Panc1 (cell line): Measurements from ENCODE around the gene FCRL5. TPM values are rescaled to one million over a fixed set of nuclear protein-coding genes. Genes with fewer than 3 reads are reported as not detected.

Source experiments
- ATAC-seq: fragments of 200-7000 bp; cut with Tn5 transposase; 2 replicates; pipeline ENCODE4 v1.9.1; 2020; ENCODE audit warnings: mild to moderate bottlenecking, moderate library complexity
- BruUV-seq: library from RNA; stranded (reverse); fragments of 400-500 nt; replicated peaks from 2 replicates; lab custom pipeline; 2021; lab: Mats Ljungman, UMichigan
- CTCF ChIA-PET: fragments of 300-600 bp; sonication (Branson Sonifier 250); formaldehyde crosslinking; loops from one replicate; lab custom pipeline; 2022; ENCODE audit warnings: antibody characterized with exemption; lab: Charles Lee
- POLR2A ChIA-PET: fragments of 300-600 bp; sonication (Branson Sonifier 250); formaldehyde crosslinking; loops from one replicate; lab custom pipeline; 2022; ENCODE audit warnings: antibody characterized with exemption; lab: Charles Lee
- DNase-seq: peaks from one replicate; pipeline ENCODE4 v3.0.0-alpha.2; 2010; ENCODE audit warnings: low read depth, low spot score
- H3K27ac ChIP-seq: 2 replicates; pipeline ENCODE4 v1.5.1; 2011; ENCODE audit warnings: mild to moderate bottlenecking, low read length, inconsistent platforms
- H3K27me3 ChIP-seq: fragments of 200-500 bp; sonication (Bioruptor generic); 2 replicates; pipeline ENCODE4 v1.6.0; 2014; ENCODE audit warnings: low read length, inconsistent platforms; ENCODE audit not compliant: control insufficient read depth, insufficient read depth
- H3K36me3 ChIP-seq: fragments of 200-500 bp; sonication (Bioruptor generic); 2 replicates; pipeline ENCODE4 v1.5.1; 2014; ENCODE audit warnings: inconsistent platforms, mild to moderate bottlenecking, low read length, moderate library complexity; ENCODE audit not compliant: control insufficient read depth, insufficient read depth
- H3K4me1 ChIP-seq: 2 replicates; pipeline ENCODE4 v1.5.1; 2011; ENCODE audit warnings: inconsistent platforms, mild to moderate bottlenecking, low read length, moderate library complexity; ENCODE audit not compliant: control insufficient read depth, insufficient read depth
- H3K4me3 ChIP-seq, 2 experiments: 2 replicates each; pipeline ENCODE4 v1.5.1; 2011 to 2012; ENCODE audit warnings: low read depth in 2 of 2, low read length in 2 of 2, mild to moderate bottlenecking in 2 of 2, inconsistent platforms in 1 of 2, moderate library complexity in 1 of 2
- H3K9me3 ChIP-seq: fragments of 200-500 bp; sonication (Bioruptor generic); 2 replicates; pipeline ENCODE4 v1.5.1; 2014; ENCODE audit warnings: low read depth, mild to moderate bottlenecking, inconsistent platforms, low read length, moderate library complexity; ENCODE audit not compliant: control insufficient read depth, insufficient read depth
- POLR2AphosphoS5 ChIP-seq: IDR thresholded peaks from 2 replicates; pipeline ENCODE4 v1.6.1; 2012; ENCODE audit warnings: mild to moderate bottlenecking, low read depth, low read length, moderate library complexity
- REST ChIP-seq, 2 experiments: IDR thresholded peaks; 2 replicates each; pipeline ENCODE4 v1.6.1; 2011 to 2012; ENCODE audit warnings: low read depth in 2 of 2, control low read depth in 1 of 2, low read length in 1 of 2, mild to moderate bottlenecking in 1 of 2, moderate library complexity in 1 of 2; ENCODE audit not compliant: insufficient read depth in 1 of 2
- SIN3A ChIP-seq: IDR thresholded peaks from 2 replicates; pipeline ENCODE4 v1.6.1; 2012; ENCODE audit warnings: low read depth, mild to moderate bottlenecking, low read length, moderate library complexity, borderline replicate concordance; ENCODE audit not compliant: insufficient read depth
- TCF7L2 ChIP-seq: IDR thresholded peaks from 2 replicates; pipeline ENCODE4 v1.6.1; 2011; ENCODE audit warnings: mild to moderate bottlenecking, low read depth, low read length, inconsistent platforms
- in situ Hi-C: cut with HindIII; loops from 2 replicates; pipeline ENCODE4 v1.10.0; 2016; ENCODE audit warnings: low sequenced_read_pairs, low pct_unique_long_range_greater_than_20kb
- intact Hi-C: fragments of 100-400 bp; cut with micrococcal nuclease; formaldehyde crosslinking; loops from one replicate; pipeline ENCODE4 v1.10.0; 2022; ENCODE audit not compliant: unreplicated experiment
- total RNA-seq: library from RNA; stranded (reverse); gene quantifications from one replicate; pipeline ENCODE4 v1.2.1, GENCODE V29; 2021; ENCODE audit not compliant: unreplicated experiment
- TF ChIP-seq, protein P1 (sequence below): fragments of 450-650 bp; IDR thresholded peaks from 2 replicates; pipeline ENCODE4 v1.5.1; 2017; ENCODE audit warnings: mild to moderate bottlenecking

Gene FCRL5
- total RNA-seq, 1 experiment from 2014 or later, result not detected

GRCh38 chr1:157497987-157498735, 54.2 kb downstream of the FCRL5 start:
- CTCF ChIA-PET, result no interaction called here
- Histone ChIP-seq H3K9me3 (no peaks in the 10 kb centered on the region), H3K27me3 (peaks cover 2% of the 10 kb centered on the region), H3K4me1 (no peaks in the 10 kb centered on the region), H3K27ac (no peak overlapping the region), H3K4me3 (no peak overlapping the region), H3K36me3 (no peaks in the 10 kb centered on the region)
- intact Hi-C loops (no loop called here), in situ Hi-C loops (no loop called here)
- DNase-seq, result no peak
- ATAC-seq, result no peak
- POLR2A ChIA-PET, result no interaction called here
- BruUV-seq, result no TSS peak
- TF ChIP-seq REST (IDR thresholded peaks at IDR 0.05; ENCODE audit: insufficient read depth in 1 of 2, low read depth in 2 of 2, low read length in 1 of 2) (no peak), TCF7L2 (no peak), SIN3A (no peak), POLR2AphosphoS5 (no peak)
- TF ChIP-seq, protein P1, sequence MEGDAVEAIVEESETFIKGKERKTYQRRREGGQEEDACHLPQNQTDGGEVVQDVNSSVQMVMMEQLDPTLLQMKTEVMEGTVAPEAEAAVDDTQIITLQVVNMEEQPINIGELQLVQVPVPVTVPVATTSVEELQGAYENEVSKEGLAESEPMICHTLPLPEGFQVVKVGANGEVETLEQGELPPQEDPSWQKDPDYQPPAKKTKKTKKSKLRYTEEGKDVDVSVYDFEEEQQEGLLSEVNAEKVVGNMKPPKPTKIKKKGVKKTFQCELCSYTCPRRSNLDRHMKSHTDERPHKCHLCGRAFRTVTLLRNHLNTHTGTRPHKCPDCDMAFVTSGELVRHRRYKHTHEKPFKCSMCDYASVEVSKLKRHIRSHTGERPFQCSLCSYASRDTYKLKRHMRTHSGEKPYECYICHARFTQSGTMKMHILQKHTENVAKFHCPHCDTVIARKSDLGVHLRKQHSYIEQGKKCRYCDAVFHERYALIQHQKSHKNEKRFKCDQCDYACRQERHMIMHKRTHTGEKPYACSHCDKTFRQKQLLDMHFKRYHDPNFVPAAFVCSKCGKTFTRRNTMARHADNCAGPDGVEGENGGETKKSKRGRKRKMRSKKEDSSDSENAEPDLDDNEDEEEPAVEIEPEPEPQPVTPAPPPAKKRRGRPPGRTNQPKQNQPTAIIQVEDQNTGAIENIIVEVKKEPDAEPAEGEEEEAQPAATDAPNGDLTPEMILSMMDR, result no peak

GRCh38 chr1:157497284-157497683, 55.0 kb downstream of the FCRL5 start:
- Histone ChIP-seq H3K27ac (no peak overlapping the region), H3K27me3 (peaks cover 4% of the 10 kb centered on the region), H3K4me1 (no peaks in the 10 kb centered on the region), H3K36me3 (no peaks in the 10 kb centered on the region), H3K9me3 (no peaks in the 10 kb centered on the region), H3K4me3 (no peak overlapping the region)
- in situ Hi-C loops, result no loop called here
- intact Hi-C loops, result no loop called here
- POLR2A ChIA-PET, result no interaction called here
- DNase-seq (no peak), ATAC-seq (no peak)
- BruUV-seq, result no TSS peak
- no peak for TF ChIP-seq REST (IDR thresholded peaks at IDR 0.05; ENCODE audit: insufficient read depth in 1 of 2, low read depth in 2 of 2, low read length in 1 of 2)
- TF ChIP-seq, protein P1, result no peak
- TF ChIP-seq POLR2AphosphoS5, result no peak
- no peak for TF ChIP-seq SIN3A
- no peak for TF ChIP-seq TCF7L2
- CTCF ChIA-PET, result no interaction called here
